ENCODE results near the gene ZNF275.
"Not testable (repeated sequence)": the region's sequence is repeated elsewhere in the genome, so short reads cannot be mapped to it uniquely, and the experiment has no call there.

ZNF275 gene

DNA sequence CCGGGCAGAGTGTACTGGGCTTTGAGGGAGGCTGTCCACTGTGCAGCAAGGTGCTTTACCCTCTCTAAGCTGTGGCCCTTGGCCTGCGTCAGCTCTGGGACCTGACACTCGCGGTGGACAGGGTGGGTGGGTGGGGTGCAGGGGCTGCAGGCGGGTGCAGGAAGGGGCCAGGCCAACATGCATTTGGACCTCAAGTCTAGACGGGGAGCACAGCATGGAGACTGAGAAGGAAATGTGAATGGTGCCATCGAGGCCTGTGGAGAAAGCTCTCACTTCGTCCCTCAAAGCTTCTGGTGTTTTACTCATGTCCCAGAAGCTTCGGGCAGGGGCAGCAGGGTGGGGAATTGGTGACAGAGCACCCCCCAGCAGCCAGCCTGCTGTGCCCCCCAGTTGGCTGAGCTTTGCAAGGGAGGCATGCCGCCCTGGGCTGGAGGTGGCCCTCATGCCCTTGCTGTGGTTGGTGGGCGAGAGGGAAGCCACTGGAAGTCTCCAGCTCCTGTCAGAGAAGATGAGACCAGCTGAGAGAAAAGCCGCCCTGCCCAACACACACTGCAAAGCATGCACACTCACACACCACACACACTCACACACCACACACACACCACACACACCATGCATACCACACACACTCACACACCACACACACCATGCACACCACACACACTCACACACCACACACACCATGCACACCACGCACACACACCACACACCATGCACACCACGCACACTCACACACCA is 54.9 kb downstream of the ZNF275 start:
- DNase-seq: no peak

DNA sequence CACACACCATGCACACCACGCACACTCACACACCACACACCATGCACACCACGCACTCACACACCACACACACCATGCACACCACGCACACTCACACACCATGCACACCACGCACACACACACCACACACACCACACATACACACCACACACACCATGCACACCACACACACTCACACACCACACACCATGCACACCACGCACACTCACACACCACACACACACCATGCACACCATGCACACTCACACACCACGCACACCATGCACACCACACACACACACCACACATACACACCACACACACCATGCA is 55.5 kb downstream of the ZNF275 start:
- DNase-seq: not testable (repeated sequence)

DNA sequence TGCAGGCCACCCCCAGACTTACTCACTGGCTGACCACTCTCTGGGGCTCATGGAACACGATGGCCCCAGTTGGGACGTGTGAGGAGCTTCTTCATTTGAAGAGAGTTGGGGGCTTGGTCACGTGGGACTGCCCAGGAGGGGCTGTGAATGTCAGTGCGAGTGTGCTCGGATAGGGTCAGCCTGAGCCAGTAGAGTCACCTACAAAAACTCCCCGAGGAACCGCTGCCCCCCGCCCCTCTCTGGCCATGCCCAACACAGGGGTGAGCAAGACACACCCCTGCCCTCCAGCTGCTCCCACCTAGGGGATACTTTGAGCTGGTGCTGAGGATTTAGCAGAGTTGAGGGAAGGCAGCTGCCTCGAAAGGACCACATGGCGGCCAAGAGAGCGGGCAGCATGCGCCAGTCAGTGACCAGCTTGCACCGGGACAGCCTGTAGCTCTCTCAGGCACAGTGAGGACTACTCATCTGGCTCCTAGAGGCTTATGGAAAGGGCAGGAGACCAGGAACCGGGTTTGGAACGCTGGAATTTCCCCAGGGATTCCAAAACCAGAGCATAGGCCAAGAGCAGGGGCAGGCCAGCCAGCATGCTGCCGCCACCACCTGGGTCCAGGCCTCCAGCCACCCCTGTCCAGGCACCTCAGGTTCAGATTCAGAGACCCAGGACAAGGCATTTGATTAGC is 58.8 kb downstream of the ZNF275 start:
- no peak for DNase-seq

DNA sequence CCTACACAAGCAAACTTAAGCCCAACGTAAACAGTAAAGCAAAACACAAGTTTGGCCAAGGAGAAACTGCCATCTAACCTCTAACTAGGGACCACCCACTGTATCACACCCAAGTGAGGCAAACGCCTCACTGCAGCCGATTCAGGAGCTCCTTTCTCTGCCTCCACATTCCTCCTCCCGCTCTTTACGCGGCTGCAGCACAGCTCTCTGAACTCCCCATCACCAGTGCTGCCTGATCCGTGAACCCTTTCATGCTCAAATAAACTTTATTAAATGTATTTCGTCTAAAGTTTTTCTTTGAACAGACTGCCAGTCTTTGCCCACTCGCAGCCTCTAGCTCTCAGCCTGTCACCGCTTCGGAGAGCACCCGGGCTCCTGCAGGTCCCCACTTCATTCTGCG is 60.7 kb downstream of the ZNF275 start:
- DNase-seq: no peak

DNA sequence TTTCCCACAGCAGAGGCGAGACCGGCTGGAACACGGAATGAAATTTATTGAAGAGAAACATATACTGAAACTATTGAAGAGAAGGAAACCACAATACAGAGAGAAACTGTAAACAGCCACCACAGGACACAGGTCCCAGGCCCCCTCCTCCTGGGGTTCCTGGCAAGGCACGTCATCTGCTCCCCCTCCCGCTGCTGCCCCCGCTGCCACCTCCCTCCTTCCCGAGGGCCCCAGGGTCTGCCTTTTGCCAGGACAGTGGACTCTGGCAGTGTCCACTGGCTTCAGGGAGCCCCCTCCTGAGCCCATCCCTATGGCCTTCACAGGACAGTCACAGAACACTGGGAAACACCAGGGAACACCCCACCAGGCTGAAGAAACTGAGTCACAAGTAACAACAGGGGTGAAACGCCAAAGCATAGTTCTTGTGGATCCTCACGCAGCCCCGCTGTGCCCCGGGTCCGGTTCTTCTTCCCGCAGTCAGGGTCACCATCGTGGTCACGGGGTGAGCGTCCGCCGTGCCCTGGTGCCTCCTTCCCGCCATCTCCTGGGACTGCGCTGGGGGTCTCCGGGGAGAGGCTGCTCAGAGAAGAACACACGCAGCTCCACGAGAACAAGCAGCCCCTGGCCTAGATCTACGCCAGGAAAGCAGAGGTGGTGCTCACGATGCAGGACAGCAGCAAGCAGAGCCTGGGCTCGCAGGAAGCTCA is 61.8 kb downstream of the ZNF275 start:
- DNase-seq: no peak

DNA sequence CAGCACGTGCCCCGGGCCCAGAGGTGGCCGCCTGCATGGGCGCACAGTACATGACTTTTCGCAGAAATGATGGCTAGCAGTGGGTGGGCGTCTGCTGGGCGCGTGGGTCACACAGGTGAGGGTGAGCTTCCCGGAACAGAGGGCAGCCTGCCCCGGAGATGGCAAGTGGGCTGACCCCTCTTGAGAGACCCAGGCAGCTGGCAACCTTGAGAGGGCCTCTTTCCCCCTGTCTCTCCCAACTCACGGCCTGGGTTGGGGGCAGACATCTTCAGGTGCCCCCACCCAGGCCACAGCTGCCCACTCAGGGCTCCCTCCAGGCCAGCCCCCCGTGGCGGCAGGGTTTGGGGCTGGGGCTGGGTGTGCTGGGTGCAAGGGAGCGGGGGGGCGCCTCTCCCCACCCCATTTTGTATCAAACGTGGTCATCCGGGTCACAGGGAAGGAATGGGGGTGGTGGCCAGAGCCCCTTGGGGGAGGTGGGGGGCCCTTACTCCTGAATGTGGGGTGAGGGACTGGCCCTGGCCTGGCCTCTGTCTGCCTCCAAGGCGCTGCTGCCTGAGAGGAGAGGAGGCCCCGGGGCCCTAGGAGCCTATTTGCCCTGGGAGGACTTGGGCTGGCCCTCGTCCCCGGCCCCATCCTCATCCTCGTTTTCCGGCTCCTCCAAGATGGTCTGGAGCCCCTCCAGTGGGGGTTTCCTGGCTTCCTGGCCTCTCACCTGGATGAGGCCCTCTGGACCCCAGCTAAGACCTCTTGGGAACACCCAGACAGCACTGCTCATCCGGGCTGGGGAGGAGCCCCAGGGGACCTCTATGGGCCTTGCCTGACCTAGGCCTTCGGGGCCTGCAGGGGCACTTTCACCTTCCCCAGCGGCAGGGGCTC is 62.6 kb downstream of the ZNF275 start:
- DNase-seq: no peak

DNA sequence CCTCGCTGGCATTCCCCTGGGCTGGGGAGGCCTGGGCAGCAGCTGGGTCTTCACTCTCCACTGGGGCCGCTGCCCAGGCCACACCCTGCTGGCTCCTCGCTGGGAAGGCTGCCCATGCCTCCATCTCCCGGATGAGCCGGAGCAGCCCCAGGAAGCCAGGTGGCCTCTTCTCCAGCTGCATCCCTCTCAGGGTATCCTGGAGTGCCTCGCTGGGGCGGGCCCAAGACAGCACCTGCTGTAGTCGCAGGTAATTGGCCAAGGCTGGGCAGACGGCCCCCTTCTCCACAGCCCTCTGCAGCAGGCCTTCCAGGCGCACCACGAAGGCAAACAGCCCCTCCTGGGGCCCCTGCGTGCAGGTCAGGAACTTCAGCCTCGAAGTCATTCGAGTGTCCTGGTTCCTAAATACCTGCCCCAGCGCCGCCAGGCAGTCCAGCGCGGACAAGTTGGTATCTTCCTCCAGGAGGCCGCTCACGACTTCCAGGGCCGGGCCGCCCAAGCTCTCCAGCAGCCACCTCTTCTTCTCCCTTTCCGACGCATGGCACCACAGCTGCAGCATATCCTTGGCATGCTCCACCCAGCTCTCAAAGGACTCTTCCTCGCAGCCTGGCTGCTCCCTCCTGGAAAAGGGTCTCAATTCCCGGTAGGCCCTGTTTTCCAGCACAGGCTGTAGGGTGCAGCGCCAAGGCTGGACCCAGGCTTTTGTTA is 63.5 kb downstream of the ZNF275 start:
- DNase-seq: peak; percentile 81

DNA sequence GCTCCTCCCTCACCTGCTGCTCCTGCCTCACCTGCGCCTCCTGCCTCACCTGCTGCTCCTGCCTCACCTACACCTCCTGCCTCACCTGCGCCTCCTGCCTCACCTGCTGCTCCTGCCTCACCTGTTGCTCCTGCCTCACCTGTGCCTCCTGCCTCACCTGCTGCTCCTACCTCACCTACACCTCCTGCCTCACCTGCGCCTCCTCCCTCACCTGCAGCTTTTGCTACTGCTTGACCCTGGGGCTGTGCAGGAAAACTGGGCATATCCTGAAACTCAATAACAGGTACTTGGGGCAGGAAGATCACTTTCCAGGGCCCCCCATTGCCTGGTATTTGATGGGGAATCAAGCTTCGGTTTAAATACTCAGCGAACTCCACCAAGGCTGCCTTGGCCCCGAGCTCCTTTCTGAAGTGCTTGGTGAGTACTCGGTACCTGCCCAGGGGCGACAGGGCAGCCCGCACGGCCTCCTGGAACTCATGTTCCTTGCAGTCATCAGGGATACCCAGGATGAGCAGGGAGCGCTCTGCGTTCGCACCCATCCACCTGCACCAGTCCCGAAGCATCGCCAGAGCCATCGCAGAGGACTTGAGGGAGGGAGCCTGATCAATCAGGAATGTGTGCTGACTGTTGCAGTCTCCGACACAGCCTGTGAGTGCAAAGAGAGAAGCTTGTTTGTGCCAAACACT is 64.5 kb downstream of the ZNF275 start:
- DNase-seq: no peak

DNA sequence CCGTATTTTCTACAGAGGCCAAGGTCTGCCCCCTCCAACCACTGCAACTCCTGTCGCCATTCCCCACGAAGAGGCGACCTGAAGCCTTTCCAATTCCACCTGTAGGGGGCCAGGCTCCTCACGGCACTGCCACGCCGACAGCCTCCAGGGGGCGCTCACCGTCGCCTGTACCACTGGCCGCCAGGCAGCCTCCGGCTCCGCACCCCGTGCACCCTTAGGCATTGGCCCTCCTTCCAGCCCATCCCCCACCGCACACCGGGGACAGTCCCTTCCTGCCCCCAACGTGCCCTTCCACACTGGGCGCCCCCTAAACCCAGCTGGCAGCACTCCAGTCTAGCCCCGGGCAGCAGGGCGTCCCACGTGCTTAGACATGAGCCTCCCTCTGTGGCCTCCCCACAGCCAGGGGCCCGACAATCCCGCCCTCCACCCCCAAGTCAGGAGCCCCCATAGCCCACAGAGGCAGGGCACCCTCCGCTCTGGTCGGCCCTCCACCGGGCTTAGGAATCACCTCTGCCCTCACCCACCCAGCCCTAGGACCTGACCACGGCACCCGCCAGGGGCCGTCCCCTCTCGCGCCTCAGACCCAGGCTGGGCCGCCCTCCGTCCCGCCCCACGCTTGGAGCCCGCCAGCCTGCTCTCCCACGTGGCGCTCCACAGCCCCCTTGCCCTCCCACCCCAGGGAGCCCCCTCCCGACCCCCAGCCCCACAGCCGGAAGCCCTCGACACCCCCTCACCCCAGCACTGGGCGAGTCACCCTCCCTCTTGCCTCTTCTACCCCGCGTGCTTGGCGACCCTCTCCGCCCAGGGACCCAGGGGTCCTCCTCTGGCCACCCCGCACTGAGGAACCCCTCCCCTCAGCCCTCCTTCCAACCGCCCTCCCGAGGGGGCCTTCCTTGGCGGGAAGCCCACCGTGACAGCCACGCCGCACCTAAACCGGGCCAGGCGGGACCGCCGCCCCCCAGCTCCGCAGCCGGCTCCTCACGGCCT is 66.5 kb downstream of the ZNF275 start:
- peak; percentile 2 for DNase-seq

DNA sequence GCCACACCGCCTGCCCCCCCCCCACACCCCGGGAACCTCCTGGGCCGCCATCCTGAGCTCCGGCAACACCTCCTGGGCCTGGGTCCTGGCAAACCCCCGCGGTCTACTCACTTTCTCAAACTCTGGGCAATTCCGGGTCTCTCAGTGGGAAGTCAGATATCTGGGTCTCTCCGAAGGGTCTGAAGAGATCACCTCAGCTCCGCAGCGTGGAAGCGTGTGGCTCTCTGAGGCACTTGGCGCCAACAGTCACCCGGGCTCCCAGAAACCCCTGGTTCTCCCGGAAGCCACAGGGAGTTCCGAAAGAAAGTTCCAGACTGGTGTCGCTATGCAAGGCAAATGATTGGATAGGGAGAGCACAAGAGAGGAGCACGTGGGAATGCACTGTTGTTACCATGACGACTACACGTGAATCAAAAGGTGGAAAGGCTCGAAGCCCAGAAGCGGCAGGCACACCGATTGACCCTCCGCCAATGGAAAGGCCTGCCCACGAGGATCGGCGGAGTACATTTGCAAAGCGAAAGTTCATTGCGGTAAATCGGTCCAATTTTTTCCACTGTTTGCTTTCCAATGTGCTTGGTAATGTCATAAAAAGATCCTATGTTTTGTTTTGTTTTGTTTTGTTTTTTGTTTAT is 67.3 kb downstream of the ZNF275 start, which contains the start of gene PNMA6E:
TSS of gene PNMA6E (minus strand) at position 218 of the 632 bp plus-strand sequence. CDS start 2,501 bp downstream, outside the sequence.
- no peak for DNase-seq
